Stimulated activated CD4-positive, alpha-beta T cell treated with anti-CD3 and anti-CD28 coated beads, Interleukin-2, amount 100 ng/mL, for 48 hours (primary cell): Measurements from ENCODE around the gene ITPKB.

Experiments used
- DNase-seq, 2 donors: peaks; one replicate each; pipeline ENCODE4 v3.0.0-alpha.2; 2020

ITPKB gene

DNA sequence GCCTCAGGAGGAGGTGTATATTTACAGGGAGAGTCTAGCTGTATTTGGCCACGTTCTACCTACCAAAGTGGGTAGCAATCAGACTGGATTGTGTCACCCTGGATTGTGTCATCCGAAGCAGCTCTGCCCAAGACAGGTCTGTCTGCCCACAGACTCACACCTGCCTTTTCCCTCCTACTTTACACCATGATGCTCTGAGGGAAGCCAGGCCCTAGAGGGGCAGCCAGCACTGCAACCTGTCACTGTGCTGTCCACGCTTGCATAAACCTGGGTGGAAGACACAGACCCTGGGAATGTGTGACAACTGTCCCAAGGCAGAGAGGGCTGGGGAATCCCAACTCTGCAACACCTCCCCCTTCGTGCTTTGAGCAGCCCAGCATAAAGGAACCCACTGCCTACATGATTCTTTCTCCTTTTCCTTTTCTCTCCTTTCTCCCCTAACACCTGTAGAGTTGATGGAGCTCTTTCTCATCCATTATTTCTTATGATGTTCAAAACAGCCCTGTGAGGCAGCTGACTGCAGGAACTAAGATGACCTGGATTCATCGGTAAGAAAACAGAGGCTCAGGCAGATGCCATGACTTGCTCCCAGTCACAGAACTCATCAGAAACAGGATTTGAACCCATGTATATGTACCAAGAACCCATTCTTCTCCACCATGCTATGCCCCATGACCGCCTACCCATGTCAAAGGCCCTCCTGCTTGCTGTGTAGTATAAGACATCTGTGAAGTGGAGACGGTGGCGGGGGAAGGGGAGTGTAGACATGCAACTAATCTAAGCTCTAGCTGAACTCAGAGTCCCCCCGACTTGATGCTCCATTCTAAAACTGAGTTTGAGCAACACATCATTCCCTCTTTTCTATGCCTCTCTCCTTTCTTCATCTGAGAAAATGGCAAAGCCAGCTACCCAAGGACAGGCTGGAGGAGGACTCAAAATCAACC lies 55.9 kb downstream of the ITPKB start:
- DNase-seq: no peak

GRCh38 chr1:226681652-226682493 lies 57.2 kb downstream of the ITPKB start:
- no peak for DNase-seq

GRCh38 chr1:226680653-226681052 lies 58.4 kb downstream of the ITPKB start:
- DNase-seq: no peak

- peak; percentile 68 to 73 for DNase-seq
Observed at GRCh38 chr1:226679853-226680516, 59.1 kb downstream of the ITPKB start.

DNA sequence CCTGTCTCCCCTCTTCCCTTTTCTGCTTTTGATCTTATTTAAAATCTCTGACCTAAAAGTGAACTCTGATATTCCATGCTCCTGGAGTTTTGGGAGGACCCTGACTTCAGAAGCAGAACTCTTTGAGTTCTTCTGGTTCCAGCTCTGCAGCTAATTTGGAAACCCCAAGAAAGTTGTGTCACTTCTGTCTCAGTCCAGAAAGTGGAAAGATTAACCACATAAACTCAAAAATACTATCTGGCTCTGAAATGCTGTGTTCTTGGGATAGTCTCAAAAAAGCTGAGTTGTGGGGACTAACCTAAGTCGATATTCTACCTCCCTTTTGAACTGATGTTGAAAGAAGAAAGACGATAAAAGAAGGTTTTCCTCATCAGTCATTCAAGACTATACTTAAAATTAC lies 59.8 kb downstream of the ITPKB start:
- DNase-seq: no peak

GRCh38 chr1:226678701-226679100 lies 60.4 kb downstream of the ITPKB start:
- DNase-seq: no peak

DNA sequence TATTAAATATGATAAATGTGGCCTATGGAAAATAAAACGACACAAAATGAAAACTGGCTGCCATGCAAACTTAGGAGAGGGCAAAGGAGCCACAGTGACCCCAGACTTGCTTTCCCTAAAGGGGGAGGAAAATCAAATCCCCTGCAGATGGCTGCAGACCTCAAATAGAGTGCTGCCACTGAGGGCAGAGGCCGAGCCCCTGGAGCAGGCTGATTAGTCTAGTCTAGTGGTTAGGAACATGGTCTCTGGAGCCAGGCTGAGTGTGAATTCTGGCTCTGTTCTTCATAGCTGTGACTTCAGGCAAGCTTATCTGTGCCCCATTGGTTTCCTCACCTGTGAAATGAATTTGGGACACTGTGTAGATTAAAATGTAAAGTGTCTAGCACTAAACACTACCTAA lies 60.8 kb downstream of the ITPKB start:
- no peak for DNase-seq

GRCh38 chr1:226677027-226678020 lies 61.8 kb downstream of the ITPKB start:
- no peak for DNase-seq

DNA sequence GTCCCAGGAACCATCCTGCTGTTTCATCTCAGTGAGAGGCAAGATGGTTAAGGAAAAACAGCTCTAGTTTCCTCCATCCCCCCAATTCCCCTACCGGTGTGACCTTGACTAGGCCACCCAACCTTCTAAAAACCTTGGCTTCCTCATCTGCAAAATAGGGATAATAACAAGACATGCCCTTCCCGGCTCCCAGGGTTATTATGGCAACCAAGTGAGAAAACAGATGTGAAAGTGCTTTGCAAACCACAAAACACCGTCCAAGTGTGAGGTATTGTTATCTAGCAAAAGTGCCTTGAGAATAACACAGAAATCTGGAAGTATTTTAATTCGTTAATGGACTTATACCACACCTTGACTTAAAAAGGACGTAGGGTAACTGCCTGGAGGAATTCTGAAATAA lies 62.7 kb downstream of the ITPKB start:
- no peak for DNase-seq

- DNase-seq: no peak
Observed at GRCh38 chr1:226675715-226676357, 63.2 kb downstream of the ITPKB start.

DNA sequence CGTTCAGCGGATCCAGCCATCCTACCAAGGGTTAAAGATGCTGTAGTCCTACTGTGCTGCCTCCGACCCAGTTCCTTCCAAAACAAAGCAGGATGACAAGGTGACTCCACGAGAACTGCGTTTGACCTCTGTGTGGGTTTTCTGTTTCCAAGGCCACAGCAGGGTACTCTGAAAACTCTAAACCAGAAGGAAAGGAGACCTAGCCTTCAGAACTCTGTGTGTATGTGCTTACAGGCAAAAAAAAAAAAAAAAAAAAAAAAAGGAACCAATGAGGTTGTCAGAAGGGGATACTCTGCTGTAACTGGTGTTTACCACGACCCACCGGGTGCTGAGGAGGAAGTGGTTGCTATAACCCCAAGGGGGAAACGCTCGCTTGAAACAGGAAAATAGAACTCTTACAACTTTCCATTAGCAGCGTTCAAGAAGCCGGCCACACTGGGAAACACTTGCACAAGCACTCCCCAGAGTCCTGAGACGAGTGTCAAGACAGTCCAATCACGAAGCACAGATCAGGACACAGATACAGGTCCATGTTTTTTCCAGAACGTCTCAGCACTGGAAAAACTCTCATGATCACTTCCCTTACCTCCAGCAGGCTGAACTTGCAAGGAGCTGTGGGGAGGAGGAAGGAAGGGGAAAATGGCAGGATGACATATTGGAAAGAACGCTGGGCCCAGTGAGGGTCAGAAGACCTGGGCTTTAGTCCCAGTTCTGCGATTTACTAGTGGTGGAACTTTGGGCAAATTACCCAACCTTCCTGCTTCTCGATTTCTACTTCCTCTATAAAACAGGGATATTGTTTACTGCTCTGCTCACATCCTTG lies 64.0 kb downstream of the ITPKB start:
- no peak for DNase-seq

GRCh38 chr1:226672339-226672762 lies 66.7 kb downstream of the ITPKB start:
- DNase-seq: no peak

- DNase-seq: no peak
Observed at GRCh38 chr1:226671277-226671676, 67.8 kb downstream of the ITPKB start.

DNA sequence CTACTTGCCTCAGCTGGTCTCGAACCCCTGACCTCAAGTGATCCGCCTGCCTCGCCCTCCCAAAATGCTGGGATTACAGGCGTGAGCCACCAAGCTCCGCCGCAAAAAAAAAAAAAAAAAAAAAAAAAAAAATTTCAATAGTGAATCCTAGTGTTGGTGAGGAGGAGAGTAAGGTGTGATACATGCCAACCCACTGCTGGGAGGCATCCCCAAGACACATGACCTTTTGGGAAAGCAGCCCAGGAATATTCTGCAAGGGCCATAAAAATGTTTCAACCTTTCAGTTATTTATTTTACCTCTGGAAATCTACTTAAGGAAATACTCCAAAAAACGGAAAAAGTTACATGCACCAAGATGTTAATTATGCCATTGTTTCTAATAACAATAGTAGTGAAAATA lies 69.0 kb downstream of the ITPKB start:
- no peak for DNase-seq

DNA sequence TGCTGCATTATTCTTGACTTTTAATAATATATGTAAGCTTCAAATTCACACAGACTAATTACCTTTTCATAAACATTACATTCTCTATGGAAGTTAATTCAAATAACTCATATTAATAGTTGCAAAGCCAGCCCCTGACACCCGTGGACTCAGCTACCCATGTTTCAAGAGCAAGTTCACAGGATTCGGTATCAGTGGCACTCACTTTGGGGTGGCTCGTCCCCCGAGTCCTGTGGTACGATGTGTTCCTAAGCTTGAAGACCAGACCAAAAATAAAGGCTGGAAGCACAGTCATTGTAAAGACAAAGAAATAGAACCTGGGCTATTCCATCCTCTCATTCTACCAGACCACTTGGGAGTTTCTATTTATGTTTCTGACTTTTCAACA lies 70.9 kb downstream of the ITPKB start:
- DNase-seq: no peak

DNA sequence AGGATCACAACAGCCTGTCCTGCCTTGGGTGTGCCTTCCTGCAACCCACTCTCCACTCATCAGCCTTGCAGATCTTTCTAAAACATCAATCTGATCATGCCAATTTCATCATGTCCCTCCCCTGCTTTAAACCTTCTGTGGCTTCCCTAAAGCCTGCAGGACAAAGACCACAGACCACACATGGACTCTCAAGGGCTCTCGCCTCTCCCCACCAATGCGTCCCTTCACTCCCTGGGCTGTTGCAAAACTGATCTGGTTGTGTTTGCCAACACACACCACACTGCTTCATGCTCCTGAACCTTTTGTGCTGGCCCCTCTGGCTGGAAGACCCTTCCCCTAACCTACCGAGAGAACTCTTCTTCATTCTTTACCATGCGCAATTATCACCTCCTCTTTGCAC lies 72.4 kb downstream of the ITPKB start:
- no peak for DNase-seq

GRCh38 chr1:226666164-226666506 lies 72.9 kb downstream of the ITPKB start:
- no peak for DNase-seq

- DNase-seq: no peak
Observed at GRCh38 chr1:226665505-226666163, 73.4 kb downstream of the ITPKB start.

GRCh38 chr1:226664413-226665101 lies 74.5 kb downstream of the ITPKB start:
- no peak for DNase-seq

DNA sequence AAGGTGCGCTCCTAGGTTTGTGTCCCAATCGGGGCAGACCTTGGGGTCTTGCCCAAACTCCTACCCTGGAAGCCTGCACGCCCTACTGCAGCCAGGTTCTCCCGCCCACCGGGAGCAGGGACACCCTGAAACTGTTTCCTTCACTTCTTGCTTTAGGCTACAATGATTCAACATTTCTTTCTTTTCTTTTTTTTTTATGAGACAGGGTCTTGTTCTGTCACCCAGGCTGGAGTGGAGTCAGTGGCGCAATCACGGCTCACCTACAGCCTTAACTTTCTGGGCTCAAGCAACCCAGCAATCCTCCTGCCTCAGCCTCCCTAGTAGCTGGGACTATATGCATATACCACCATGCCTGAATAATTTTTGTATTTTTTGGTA lies 75.8 kb downstream of the ITPKB start:
- DNase-seq: no peak
